Breast epithelium (tissue), 4 donors: ENCODE measurements around the gene CLSTN1. TPM values are rescaled to one million over a fixed set of nuclear protein-coding genes. Genes with fewer than 3 reads are reported as not detected.

Source experiments
- DNase-seq, 2 donors: peaks; one replicate each; pipeline ENCODE4 v3.0.0-alpha.2; 2019; ENCODE audit warnings: low spot score in 2 of 2
- H3K27ac ChIP-seq, 2 donors: fragments of 200-600 bp; sonication (generic) in 1 of 2; one replicate each; pipeline ENCODE4 v1.5.1; 2016 to 2019; ENCODE audit warnings: mild to moderate bottlenecking in 1 of 2
- H3K27me3 ChIP-seq, 2 donors: fragments of 200-600 bp; sonication (generic) in 1 of 2; one replicate each; pipeline versions ENCODE4 v1.5.1 to v1.6.0; 2017 to 2019; ENCODE audit warnings: control low read depth in 1 of 2, mild to moderate bottlenecking in 1 of 2
- H3K36me3 ChIP-seq: fragments of 200-600 bp; one replicate; pipeline ENCODE4 v1.5.1; 2019
- H3K4me1 ChIP-seq, 2 donors: fragments of 200-600 bp; sonication (generic); one replicate each; pipeline ENCODE4 v1.5.1; 2016 to 2019; ENCODE audit warnings: control low read depth in 1 of 2
- H3K4me3 ChIP-seq, 3 donors: fragments of 200-600 bp; sonication (generic); 1 replicate in 2 of 3; 2 replicates in 1 of 3; pipeline ENCODE4 v1.5.1; 2016 to 2019; ENCODE audit warnings: mild to moderate bottlenecking in 3 of 3, moderate library complexity in 2 of 3
- H3K9me3 ChIP-seq, 2 donors: fragments of 200-600 bp; sonication (generic) in 1 of 2; one replicate each; pipeline ENCODE4 v1.5.1; 2016 to 2019; ENCODE audit warnings: control low read depth in 1 of 2
- CTCF ChIP-seq, 3 donors: fragments of 450-650 bp; IDR thresholded peaks; one replicate each; pipeline ENCODE4 v1.5.1; 2016 to 2017; ENCODE audit warnings: antibody characterized with exemption in 3 of 3, mild to moderate bottlenecking in 3 of 3, moderate library complexity in 3 of 3
- POLR2A ChIP-seq: fragments of 450-650 bp; IDR thresholded peaks from one replicate; pipeline ENCODE4 v1.6.1; 2016; ENCODE audit warnings: antibody characterized with exemption, mild to moderate bottlenecking, moderate library complexity
- POLR2AphosphoS5 ChIP-seq, 3 donors: sonication (generic); formaldehyde crosslinking; IDR thresholded peaks; one replicate each; pipeline ENCODE4 v1.6.1; 2017; ENCODE audit warnings: antibody characterized with exemption in 3 of 3
- intact Hi-C: fragments of 100-400 bp; cut with DNase I; formaldehyde crosslinking; loops from one replicate; pipeline ENCODE4 v1.15.1; 2023; ENCODE audit warnings: low total_unique reads
- total RNA-seq, 3 donors: library from RNA; depleted of rRNA; stranded (reverse); fragments of >200 nt; gene quantifications; one replicate each; pipeline ENCODE4 v1.1.0, GENCODE V29; 2016

CLSTN1 gene
- total RNA-seq, 3 donors from 2014 or later, result 25.4 to 47.5 (median 42.3) TPM

- Histone ChIP-seq H3K27me3 (no peaks in the 10 kb centered on the region), H3K36me3 (peaks cover 21% of the 10 kb centered on the region), H3K27ac (no peak overlapping the region), H3K4me1 (no peaks in the 10 kb centered on the region), H3K9me3 (no peaks in the 10 kb centered on the region), H3K4me3 (no peak overlapping the region)
- TF ChIP-seq CTCF (IDR thresholded peaks at IDR 0.05) (no peak), POLR2A (no peak), POLR2AphosphoS5 (IDR thresholded peaks at IDR 0.05) (no peak)
- intact Hi-C loops, result no loop called here
- DNase-seq, result no peak
These were observed 90.5 kb downstream of the CLSTN1 start for GRCh38 chr1:9733160-9733789.

GRCh38 chr1:9732123-9732971, 91.4 kb downstream of the CLSTN1 start:
- Histone ChIP-seq H3K27me3 (no peaks in the 10 kb centered on the region), H3K4me1 (no peaks in the 10 kb centered on the region), H3K36me3 (peaks cover 21% of the 10 kb centered on the region), H3K27ac (no peak overlapping the region), H3K9me3 (no peaks in the 10 kb centered on the region), H3K4me3 (no peak overlapping the region)
- no peak for TF ChIP-seq POLR2A
- no peak for TF ChIP-seq POLR2AphosphoS5 (IDR thresholded peaks at IDR 0.05)
- no peak for TF ChIP-seq CTCF (IDR thresholded peaks at IDR 0.05)
- no peak for DNase-seq
- intact Hi-C loops, result no loop called here

DNA sequence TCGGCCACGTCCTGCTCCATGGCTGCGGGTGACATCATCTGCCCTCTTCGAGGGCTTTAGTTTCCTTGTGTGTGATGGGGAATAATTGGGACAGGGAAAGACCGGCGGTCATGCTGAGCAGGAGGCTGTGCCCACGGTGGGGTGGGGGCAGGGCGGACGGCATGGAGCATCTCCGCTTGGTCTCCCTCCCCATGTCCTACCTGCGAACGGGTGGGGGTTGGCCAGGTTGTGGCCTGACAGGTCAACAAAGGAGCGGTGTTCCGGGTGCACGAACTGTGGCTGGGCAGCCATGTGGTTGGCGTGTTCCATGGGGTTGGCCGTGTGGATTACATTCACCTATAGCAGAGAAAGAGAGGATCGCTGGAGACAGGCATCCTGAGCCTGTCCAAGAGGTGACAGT, 92.2 kb downstream of the CLSTN1 start:
- TF ChIP-seq POLR2A (no peak), POLR2AphosphoS5 (IDR thresholded peaks at IDR 0.05) (no peak), CTCF (IDR thresholded peaks at IDR 0.05) (no peak)
- intact Hi-C loops, result no loop called here
- Histone ChIP-seq H3K4me1 (no peaks in the 10 kb centered on the region), H3K27ac (no peak overlapping the region), H3K36me3 (peaks cover 21% of the 10 kb centered on the region), H3K27me3 (no peaks in the 10 kb centered on the region), H3K4me3 (no peak overlapping the region), H3K9me3 (no peaks in the 10 kb centered on the region)
- DNase-seq, result no peak

DNA sequence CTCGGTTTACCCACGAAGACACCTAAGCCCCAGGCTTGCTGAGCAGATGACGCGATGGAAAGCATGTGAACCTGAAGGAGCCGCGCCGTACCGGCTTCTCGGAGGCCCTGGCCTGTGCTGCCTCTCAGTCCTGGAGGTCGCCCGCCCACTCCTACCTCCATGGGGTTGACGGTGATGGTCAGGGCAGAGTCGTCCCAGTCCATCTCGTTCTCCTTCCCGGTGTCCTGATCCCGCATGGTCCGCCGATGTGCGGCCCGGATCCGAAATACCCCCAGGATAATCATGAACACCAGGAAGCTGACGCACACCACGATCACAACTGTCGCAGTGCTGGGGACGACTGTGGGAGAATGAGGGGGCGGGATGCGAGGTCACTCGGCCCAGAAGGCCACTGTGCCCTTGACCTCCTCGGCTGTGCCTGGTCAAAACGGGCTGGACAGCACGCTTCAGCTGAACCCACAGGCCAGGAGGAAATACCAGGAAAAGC, 92.7 kb downstream of the CLSTN1 start:
- Histone ChIP-seq H3K4me3 (no peak overlapping the region), H3K36me3 (peaks cover 21% of the 10 kb centered on the region), H3K9me3 (no peaks in the 10 kb centered on the region), H3K27ac (no peak overlapping the region), H3K27me3 (no peaks in the 10 kb centered on the region), H3K4me1 (no peaks in the 10 kb centered on the region)
- TF ChIP-seq POLR2AphosphoS5 (IDR thresholded peaks at IDR 0.05) (no peak), POLR2A (no peak)
- no peak for DNase-seq
- intact Hi-C loops, result no loop called here

GRCh38 chr1:9730096-9730901, 93.5 kb downstream of the CLSTN1 start:
- TF ChIP-seq POLR2A (no peak), POLR2AphosphoS5 (IDR thresholded peaks at IDR 0.05) (no peak), CTCF (IDR thresholded peaks at IDR 0.05) (no peak)
- Histone ChIP-seq H3K4me1 (no peaks in the 10 kb centered on the region), H3K27ac (no peak overlapping the region), H3K9me3 (no peaks in the 10 kb centered on the region), H3K27me3 (no peaks in the 10 kb centered on the region), H3K36me3 (peaks cover 21% of the 10 kb centered on the region), H3K4me3 (no peak overlapping the region)
- intact Hi-C loops, result no loop called here
- DNase-seq, result no peak
